ENCODE measurements around the gene RNF214. TPM values are rescaled to one million over a fixed set of nuclear protein-coding genes. Genes with fewer than 3 reads are reported as not detected.
A peak's percentile ranks its signal among the peaks of the same experiment; 100 is the strongest.

The RNF214 gene
- total and polyA plus RNA-seq, 2 experiments from 2014 or later: 12.5 to 27.0 TPM

GRCh38 chr11:117229411-117229810 is 3.1 kb upstream of the RNF214 start:
- Histone ChIP-seq H3K27ac (no peak overlapping the region), H3K27me3 (no peaks in the 10 kb centered on the region), H3K4me3 (no peak overlapping the region), H3K4me2 (no peak overlapping the region), H2AFZ (no peak overlapping the region), H3K9me3 (ENCODE audit: low read depth) (no peaks in the 10 kb centered on the region), H3K79me2 (peaks cover 43% of the 10 kb centered on the region), H3K36me3 (replicated peaks; ENCODE audit: insufficient read depth, low read depth) (no peaks in the 10 kb centered on the region), H4K20me1 (ENCODE audit: insufficient read depth, poor library complexity, severe bottlenecking) (no peaks in the 10 kb centered on the region), H3K9me2 (replicated peaks; ENCODE audit: insufficient read depth) (no peaks in the 10 kb centered on the region), H3K4me1 (ENCODE audit: insufficient read depth) (peaks cover 29% of the 10 kb centered on the region)
- TF ChIP-seq EZH2 (IDR thresholded peaks at IDR 0.05; ENCODE audit: borderline replicate concordance) (no peak), EZH2phosphoT487 (IDR thresholded peaks at IDR 0.05; ENCODE audit: low read depth, severe bottlenecking, unreplicated experiment) (no peak)
- TF ChIP-seq, protein P1, sequence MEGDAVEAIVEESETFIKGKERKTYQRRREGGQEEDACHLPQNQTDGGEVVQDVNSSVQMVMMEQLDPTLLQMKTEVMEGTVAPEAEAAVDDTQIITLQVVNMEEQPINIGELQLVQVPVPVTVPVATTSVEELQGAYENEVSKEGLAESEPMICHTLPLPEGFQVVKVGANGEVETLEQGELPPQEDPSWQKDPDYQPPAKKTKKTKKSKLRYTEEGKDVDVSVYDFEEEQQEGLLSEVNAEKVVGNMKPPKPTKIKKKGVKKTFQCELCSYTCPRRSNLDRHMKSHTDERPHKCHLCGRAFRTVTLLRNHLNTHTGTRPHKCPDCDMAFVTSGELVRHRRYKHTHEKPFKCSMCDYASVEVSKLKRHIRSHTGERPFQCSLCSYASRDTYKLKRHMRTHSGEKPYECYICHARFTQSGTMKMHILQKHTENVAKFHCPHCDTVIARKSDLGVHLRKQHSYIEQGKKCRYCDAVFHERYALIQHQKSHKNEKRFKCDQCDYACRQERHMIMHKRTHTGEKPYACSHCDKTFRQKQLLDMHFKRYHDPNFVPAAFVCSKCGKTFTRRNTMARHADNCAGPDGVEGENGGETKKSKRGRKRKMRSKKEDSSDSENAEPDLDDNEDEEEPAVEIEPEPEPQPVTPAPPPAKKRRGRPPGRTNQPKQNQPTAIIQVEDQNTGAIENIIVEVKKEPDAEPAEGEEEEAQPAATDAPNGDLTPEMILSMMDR (IDR thresholded peaks at IDR 0.05; ENCODE audit: poor library complexity): no peak
- no peak for DNase-seq (ENCODE audit: low spot score)
- WGBS (ENCODE audit: low lambda C conversion rate, missing lambda C conversion rate): 98% methylated on average over 12 of the region's 12 CpGs

DNA sequence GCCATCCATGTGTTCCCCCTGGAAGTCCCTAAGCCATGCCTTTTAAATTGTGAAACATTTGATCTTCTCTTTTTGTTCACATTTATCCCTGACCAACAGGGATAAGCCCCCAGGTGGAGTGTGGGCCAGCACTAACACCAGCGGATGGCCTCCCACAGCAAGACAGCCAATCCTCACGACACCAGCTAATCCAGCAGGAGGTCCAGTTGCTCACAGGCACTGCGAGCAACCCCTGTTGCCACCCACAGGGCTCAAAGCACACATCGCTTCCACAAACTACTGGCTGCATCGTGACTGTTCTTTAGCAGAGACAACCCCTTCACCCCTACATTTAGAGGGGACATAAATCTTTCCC is 2.6 kb upstream of the RNF214 start:
- Histone ChIP-seq H3K9me2 (replicated peaks; ENCODE audit: insufficient read depth) (no peaks in the 10 kb centered on the region), H3K27ac (no peak overlapping the region), H3K79me2 (peaks cover 48% of the 10 kb centered on the region), H3K9me3 (ENCODE audit: low read depth) (no peaks in the 10 kb centered on the region), H3K27me3 (no peaks in the 10 kb centered on the region), H3K4me1 (ENCODE audit: insufficient read depth) (peaks cover 30% of the 10 kb centered on the region), H3K4me2 (peak overlapping the region; percentile 86), H3K4me3 (no peak overlapping the region), H3K36me3 (replicated peaks; ENCODE audit: insufficient read depth, low read depth) (no peaks in the 10 kb centered on the region), H2AFZ (no peak overlapping the region), H4K20me1 (ENCODE audit: insufficient read depth, poor library complexity, severe bottlenecking) (no peaks in the 10 kb centered on the region)
- no peak for DNase-seq (ENCODE audit: low spot score)
- 91% methylated on average over 5 of the region's 5 CpGs for WGBS (ENCODE audit: low lambda C conversion rate, missing lambda C conversion rate)
- TF ChIP-seq, protein P1 (IDR thresholded peaks at IDR 0.05; ENCODE audit: poor library complexity): no peak
- TF ChIP-seq EZH2phosphoT487 (IDR thresholded peaks at IDR 0.05; ENCODE audit: low read depth, severe bottlenecking, unreplicated experiment) (no peak), EZH2 (IDR thresholded peaks at IDR 0.05; ENCODE audit: borderline replicate concordance) (no peak)

GRCh38 chr11:117230286-117230961 is 2.0 kb upstream of the RNF214 start:
- no peaks in the 10 kb centered on the region for H3K27me3 ChIP-seq
- peak overlapping the region; percentile 86 for H3K4me2 ChIP-seq
- WGBS (ENCODE audit: low lambda C conversion rate, missing lambda C conversion rate): 90% methylated on average over 12 of the region's 12 CpGs
- DNase-seq (ENCODE audit: low spot score): no peak
- no peaks in the 10 kb centered on the region for H3K36me3 ChIP-seq (replicated peaks; ENCODE audit: insufficient read depth, low read depth)
- H4K20me1 ChIP-seq (ENCODE audit: insufficient read depth, poor library complexity, severe bottlenecking): no peaks in the 10 kb centered on the region
- H3K9me2 ChIP-seq (replicated peaks; ENCODE audit: insufficient read depth): no peaks in the 10 kb centered on the region
- no peak overlapping the region for H3K4me3 ChIP-seq
- no peak overlapping the region for H2AFZ ChIP-seq
- peaks cover 25% of the 10 kb centered on the region for H3K4me1 ChIP-seq (ENCODE audit: insufficient read depth)
- peaks cover 50% of the 10 kb centered on the region for H3K79me2 ChIP-seq
- TF ChIP-seq, protein P1 (IDR thresholded peaks at IDR 0.05; ENCODE audit: poor library complexity): no peak
- TF ChIP-seq EZH2 (IDR thresholded peaks at IDR 0.05; ENCODE audit: borderline replicate concordance) (no peak), EZH2phosphoT487 (IDR thresholded peaks at IDR 0.05; ENCODE audit: low read depth, severe bottlenecking, unreplicated experiment) (no peak)
- no peak overlapping the region for H3K27ac ChIP-seq
- H3K9me3 ChIP-seq (ENCODE audit: low read depth): no peaks in the 10 kb centered on the region

Data from hepatocyte (in vitro differentiated cells).